SK-N-MC (cell line): ENCODE data around the gene TOMM7.

Source experiments
- DNase-seq: peaks from one replicate; pipeline ENCODE4 v3.0.0-alpha.2; 2011; ENCODE audit warnings: low read depth, low spot score
- H3K27ac ChIP-seq: fragments of 200-600 bp; sonication (generic); 2 replicates; pipeline ENCODE4 v1.5.1; 2016; ENCODE audit warnings: mixed run types
- H3K36me3 ChIP-seq: fragments of 200-600 bp; sonication (generic); 2 replicates; pipeline ENCODE4 v1.6.1; 2017; ENCODE audit warnings: antibody characterized with exemption, low read length, mixed read lengths; ENCODE audit not compliant: insufficient read depth
- H3K4me3 ChIP-seq: fragments of 200-600 bp; sonication (generic); 2 replicates; pipeline ENCODE4 v1.5.1; 2016
- H3K9ac ChIP-seq: fragments of 200-600 bp; sonication (generic); 2 replicates; pipeline ENCODE4 v1.8.0; 2017; ENCODE audit warnings: mixed run types, mixed read lengths; ENCODE audit not compliant: insufficient read length
- H3K9me3 ChIP-seq: fragments of 200-600 bp; sonication (generic); 2 replicates; pipeline ENCODE4 v1.6.1; 2017; ENCODE audit warnings: low read depth, mild to moderate bottlenecking, antibody characterized with exemption, low read length, moderate library complexity, mixed read lengths
- EZH2 ChIP-seq: fragments of 200-600 bp; sonication (generic); IDR thresholded peaks from one replicate; pipeline ENCODE4 v1.6.1; 2017; ENCODE audit warnings: antibody characterized with exemption
- FOXP2 ChIP-seq: optimal IDR thresholded peaks from 2 replicates; pipeline ENCODE3; 2011; ENCODE audit warnings: mild to moderate bottlenecking, moderate library complexity; ENCODE audit not compliant: insufficient read depth; ENCODE audit errors: extremely low read length, control extremely low read depth
- POLR2AphosphoS5 ChIP-seq: IDR thresholded peaks from 2 replicates; pipeline ENCODE4 v1.6.1; 2012; ENCODE audit warnings: mild to moderate bottlenecking, low read depth, low read length, borderline replicate concordance

TOMM7 gene

DNA sequence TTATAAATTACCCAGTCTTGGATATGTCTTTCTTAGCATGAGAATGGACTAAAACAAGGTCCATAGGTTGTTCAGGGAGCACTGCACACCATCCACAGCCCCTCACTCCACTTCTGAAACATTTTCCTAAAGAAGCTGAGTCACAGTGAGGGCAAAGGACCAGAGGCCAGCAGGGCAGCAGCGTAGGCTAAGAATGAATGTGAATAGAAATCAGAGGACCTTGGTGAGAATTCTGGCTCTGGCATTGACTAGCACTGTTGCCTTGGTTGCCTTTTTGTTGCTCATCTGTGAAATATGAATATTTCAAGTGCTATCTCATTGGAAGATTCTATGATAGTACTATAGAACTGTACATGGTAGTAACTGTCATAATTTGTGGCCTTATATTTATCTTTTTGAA is 41.7 kb upstream of the TOMM7 start:
- no peaks in the 10 kb centered on the region for H3K9me3 ChIP-seq
- peaks cover 27% of the 10 kb centered on the region for H3K36me3 ChIP-seq
- TF ChIP-seq FOXP2 = no peak
- no peak for TF ChIP-seq EZH2
- TF ChIP-seq POLR2AphosphoS5 = no peak
- no peak for DNase-seq
- no peak overlapping the region for H3K4me3 ChIP-seq
- H3K27ac ChIP-seq = peak overlapping the region; percentile 62
- H3K9ac ChIP-seq = no peak overlapping the region

DNA sequence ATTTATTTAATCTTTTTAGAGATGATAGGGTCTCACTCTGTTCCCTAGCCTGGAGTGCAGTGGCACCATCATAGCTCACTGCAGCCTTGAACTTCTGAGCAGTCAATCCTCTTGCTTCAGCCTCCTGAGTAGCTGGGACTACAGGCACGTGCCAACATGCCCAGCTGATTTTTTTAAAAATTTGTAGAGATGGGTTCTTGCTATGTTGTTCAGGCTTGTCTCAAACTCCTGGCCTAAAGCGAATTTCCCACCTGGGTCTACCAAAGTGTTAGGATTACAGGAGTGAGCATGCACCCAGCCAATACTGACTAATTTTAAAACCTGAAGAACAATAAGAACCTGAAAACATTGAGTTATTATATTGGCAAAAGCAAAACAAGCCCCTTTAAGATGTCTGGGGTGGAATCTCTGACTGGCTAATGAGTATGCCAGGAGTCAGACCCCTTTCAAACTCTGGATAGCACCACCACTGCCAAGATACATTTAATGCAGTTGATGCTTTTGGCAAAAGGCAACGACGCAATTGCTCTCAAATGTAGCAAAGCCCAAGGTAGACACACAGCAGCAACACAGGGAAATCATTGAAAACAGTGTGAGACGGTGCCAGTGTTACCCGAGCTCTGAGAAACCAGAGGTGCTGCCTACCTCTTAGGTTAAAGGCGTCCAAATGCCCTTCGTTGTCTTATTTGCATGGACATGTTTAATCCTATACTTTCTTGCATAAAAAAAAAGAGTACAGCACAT is 40.7 kb upstream of the TOMM7 start:
- H3K4me3 ChIP-seq = no peak overlapping the region
- H3K36me3 ChIP-seq = peaks cover 37% of the 10 kb centered on the region
- H3K27ac ChIP-seq = no peak overlapping the region
- no peak overlapping the region for H3K9ac ChIP-seq
- DNase-seq = no peak
- no peaks in the 10 kb centered on the region for H3K9me3 ChIP-seq
- TF ChIP-seq POLR2AphosphoS5 (no peak), FOXP2 (no peak), EZH2 (no peak)

DNA sequence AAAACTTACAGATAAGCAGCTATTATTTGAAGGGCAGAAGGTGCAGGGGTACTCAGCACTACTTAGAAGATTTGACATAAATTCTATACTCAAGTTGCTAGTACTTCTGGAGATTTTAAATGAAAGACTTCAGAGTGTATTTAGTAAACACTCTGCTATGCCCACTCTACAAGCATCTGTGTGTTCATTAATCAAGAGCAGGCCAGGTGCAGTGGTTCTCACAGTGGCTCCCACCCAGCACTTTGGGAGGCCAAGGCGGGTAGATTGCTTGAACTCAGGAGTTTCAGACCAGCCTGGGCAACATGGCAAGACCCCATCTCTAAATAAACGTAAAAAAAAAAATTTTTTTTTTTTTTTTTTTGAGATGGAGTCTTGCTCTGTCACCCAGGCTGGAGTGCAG is 38.9 kb upstream of the TOMM7 start:
- no peaks in the 10 kb centered on the region for H3K9me3 ChIP-seq
- TF ChIP-seq POLR2AphosphoS5 = no peak; the same call in 1 of the 2 replicates
- TF ChIP-seq FOXP2 = no peak
- TF ChIP-seq EZH2 = no peak
- DNase-seq = no peak
- peaks cover 48% of the 10 kb centered on the region for H3K36me3 ChIP-seq
- no peak overlapping the region for H3K27ac ChIP-seq
- no peak overlapping the region for H3K4me3 ChIP-seq
- H3K9ac ChIP-seq = no peak overlapping the region

GRCh38 chr7:22860784-22861482 is 38.3 kb upstream of the TOMM7 start:
- H3K36me3 ChIP-seq = peaks cover 55% of the 10 kb centered on the region
- TF ChIP-seq EZH2 = no peak
- no peak for TF ChIP-seq FOXP2

DNA sequence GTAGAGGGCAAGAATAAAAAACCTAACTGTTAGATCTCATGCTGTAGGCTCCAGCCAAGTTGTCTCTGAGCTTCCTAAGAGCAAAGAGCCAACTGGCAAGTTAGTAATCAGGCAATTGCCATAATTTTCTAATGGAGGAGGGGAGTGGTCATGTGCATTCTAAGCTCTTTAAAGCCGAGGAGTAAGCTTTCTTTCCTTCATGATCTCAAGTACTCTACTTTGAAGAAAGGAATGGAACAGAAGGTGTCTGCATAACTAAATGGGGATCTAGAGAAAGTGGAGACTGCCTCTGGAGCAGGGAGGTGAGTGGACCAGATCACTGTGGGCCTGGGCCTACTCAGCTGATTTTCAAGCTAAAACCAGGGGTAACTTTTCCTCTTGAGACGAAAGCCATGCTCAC is 37.7 kb upstream of the TOMM7 start:
- DNase-seq = no peak
- Histone ChIP-seq H3K9me3 (no peaks in the 10 kb centered on the region), H3K9ac (no peak overlapping the region), H3K36me3 (peaks cover 57% of the 10 kb centered on the region), H3K27ac (peak overlapping the region; percentile 69), H3K4me3 (no peak overlapping the region)
- TF ChIP-seq FOXP2 = no peak
- TF ChIP-seq POLR2AphosphoS5 = peak; percentile 9; the same call in 1 of the 2 replicates

More at GRCh38 chr7:22860784-22861482, 38.3 kb upstream of the TOMM7 start:
- no peak overlapping the region for H3K4me3 ChIP-seq
- H3K9ac ChIP-seq = no peak overlapping the region
- no peak for DNase-seq
- peak overlapping the region; percentile 69 for H3K27ac ChIP-seq
- no peaks in the 10 kb centered on the region for H3K9me3 ChIP-seq

DNA sequence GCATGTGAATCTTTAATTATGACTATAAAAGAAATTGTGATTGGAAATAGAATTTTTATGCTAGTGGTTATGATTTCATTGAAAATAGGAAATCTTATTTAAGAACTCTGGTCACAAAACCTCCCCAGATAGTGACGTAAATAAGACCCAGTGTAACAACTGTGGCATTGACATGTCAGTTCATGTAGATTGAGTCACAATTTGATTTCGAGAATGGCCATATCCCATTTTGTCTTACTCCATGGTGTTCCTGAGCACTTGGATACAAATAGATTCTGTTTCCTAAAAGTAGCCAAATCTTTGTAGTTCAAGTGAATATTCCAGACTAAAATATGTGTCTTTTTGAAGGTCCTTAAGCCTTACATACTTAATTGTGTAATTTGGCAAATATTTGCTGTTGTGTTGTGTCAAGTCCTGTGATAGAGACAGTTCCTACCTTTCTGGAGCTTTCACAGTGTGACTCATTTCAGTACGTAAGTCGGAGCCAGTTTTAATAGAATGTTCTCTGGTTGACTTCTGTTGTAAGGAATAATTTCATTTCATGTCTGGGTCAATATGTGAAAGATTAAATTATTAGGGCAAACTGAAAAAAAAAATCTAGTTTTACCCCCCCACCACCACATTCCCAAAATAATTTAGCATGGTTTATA is 37.1 kb upstream of the TOMM7 start:
- Histone ChIP-seq H3K36me3 (peaks cover 59% of the 10 kb centered on the region), H3K27ac (peak overlapping the region; percentile 69), H3K9ac (peak overlapping the region; percentile 2), H3K9me3 (no peaks in the 10 kb centered on the region), H3K4me3 (no peak overlapping the region)
- TF ChIP-seq FOXP2 (no peak), EZH2 (no peak), POLR2AphosphoS5 (no peak)
- no peak for DNase-seq

DNA sequence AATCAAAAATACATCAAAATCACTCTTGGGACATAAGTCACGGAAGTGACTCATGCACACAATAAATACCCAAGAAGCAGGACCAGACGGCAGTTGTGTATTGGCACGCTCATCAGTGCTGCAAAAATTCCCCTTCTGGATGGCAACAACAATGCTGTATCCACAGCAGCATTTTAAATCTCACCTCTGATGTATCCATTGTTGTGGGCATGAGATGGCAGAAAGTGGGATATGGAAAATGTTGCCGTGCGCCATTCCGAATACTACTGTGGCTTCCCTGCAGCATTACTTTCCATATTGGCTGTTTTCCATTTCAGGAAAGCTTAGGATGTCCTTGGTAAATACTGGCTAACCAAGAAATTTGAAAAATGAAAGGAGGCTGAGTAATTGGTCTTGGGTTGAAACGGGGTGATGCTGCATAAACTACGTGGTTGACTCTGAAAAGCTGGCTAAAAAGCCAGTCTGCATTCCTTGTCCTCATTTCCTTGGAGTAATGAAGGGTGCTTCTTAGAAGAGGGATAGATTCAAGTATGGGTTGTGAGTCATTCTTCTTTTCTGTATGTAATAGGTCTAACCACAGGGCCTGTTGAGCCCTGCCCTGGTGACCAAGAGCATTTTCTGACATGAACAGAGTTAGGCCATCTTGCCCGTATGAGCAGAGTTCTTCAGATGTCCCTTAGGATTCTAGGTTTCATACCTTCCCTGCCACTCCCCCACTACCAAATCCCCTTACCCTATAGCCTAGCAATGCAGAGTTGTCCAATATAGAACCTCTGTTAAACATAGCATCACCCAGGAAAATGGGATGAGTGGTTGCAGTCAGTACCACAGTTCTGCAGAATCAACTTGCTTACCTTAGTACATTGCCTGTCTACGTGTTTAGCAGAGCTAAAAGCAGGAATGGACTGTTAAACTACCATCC is 36.3 kb upstream of the TOMM7 start:
- Histone ChIP-seq H3K9ac (peak overlapping the region; percentile 2), H3K9me3 (no peaks in the 10 kb centered on the region), H3K4me3 (no peak overlapping the region), H3K36me3 (peaks cover 59% of the 10 kb centered on the region), H3K27ac (peak overlapping the region; percentile 69)
- no peak for DNase-seq
- TF ChIP-seq POLR2AphosphoS5 = peak; percentile 37; the same call in 1 of the 2 replicates
- no peak for TF ChIP-seq FOXP2
